ENCODE data around the gene NCKAP1.

NCKAP1 gene

GRCh38 chr2:182946958-182947369 is 91.3 kb downstream of the NCKAP1 start:
- no peak for DNase-seq

GRCh38 chr2:182943339-182943738 is 94.9 kb downstream of the NCKAP1 start:
- no peak for DNase-seq

- DNase-seq = no peak
Measured at GRCh38 chr2:182942756-182943155, 95.5 kb downstream of the NCKAP1 start.

- DNase-seq = peak; percentile 16
Measured at GRCh38 chr2:182941919-182942318, 96.3 kb downstream of the NCKAP1 start.

- DNase-seq = peak; percentile 48
Measured at GRCh38 chr2:182941121-182941722, 97.0 kb downstream of the NCKAP1 start.

GRCh38 chr2:182937870-182938269 is 100.4 kb downstream of the NCKAP1 start:
- no peak for DNase-seq

DNA sequence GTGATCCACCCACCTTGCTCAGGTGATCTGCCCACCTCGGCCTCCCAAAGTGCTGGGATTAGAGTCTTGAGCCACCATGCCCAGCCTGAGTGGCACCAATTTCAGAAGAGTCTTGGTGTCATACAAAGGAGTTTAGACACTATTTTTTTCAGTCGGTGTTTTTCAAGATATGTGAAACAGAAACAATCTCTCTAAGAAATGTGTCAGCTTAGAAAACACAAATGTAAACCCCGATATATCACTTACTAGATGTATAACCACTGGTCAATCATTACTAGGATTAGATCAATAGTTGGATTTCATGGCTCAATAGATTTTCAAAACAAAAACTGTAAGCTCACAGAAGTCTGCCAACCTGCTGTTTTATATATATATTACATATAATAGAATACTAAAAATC is 104.6 kb downstream of the NCKAP1 start:
- no peak for DNase-seq

DNA sequence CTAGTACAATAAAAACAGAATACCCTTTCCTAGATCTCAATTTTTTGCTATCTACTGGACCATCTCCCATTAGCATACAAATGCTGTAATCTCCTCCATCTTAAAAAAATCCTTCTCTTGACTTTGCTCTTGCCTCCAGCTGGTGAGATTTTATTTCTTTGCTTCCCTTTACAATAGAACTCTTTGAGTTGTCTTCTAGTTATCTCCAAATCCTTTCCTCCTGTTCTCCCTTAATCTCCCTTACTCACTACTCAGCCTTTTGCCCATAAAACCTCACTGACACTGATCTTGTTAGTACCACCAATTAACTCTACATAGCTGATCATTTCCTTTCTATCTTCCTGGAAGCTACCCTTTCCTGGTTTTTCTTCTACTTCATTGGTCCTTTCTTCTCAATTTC is 108.3 kb downstream of the NCKAP1 start:
- no peak for DNase-seq

DNA sequence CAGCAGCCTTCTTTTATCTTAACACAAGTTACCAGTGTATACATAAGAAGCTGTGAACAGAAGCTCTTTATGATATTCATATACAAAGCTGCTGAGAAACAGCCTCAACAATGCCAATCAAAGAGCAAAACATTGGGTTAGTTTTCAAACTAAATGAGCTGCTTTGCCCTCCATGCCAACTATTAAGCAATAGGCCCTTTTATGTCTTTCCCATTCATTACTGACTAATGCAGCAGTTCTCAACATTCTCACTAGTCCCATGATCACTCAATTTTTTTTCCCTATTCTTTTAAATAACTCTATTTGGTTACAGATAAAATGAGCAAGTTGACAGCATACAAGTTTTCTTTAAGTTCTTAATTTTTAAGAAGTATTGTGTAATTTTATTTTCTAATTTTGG is 114.0 kb downstream of the NCKAP1 start:
- DNase-seq = no peak

GRCh38 chr2:182921234-182921633 is 117.0 kb downstream of the NCKAP1 start:
- DNase-seq = no peak

- no peak for DNase-seq
Measured at GRCh38 chr2:182920631-182921056, 117.6 kb downstream of the NCKAP1 start.

DNA sequence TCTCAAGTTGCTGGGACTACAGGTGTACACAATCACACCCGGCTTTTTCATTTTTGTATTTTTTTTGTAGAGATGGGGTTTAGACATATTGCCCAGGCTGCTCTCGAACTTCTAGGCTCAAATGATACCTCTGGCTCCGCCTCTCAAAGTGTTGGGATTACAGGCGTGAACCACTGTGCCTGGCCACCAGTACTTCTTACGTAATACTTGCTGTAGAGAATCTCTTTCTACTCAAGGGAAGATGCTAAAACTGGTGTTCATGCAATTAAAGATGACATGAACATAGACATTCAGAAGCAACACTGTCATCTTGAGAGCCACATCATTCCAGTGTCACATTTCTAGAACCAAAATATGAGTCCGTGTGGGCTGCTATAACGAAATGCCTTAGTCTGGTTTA is 118.2 kb downstream of the NCKAP1 start:
- DNase-seq = no peak

DNA sequence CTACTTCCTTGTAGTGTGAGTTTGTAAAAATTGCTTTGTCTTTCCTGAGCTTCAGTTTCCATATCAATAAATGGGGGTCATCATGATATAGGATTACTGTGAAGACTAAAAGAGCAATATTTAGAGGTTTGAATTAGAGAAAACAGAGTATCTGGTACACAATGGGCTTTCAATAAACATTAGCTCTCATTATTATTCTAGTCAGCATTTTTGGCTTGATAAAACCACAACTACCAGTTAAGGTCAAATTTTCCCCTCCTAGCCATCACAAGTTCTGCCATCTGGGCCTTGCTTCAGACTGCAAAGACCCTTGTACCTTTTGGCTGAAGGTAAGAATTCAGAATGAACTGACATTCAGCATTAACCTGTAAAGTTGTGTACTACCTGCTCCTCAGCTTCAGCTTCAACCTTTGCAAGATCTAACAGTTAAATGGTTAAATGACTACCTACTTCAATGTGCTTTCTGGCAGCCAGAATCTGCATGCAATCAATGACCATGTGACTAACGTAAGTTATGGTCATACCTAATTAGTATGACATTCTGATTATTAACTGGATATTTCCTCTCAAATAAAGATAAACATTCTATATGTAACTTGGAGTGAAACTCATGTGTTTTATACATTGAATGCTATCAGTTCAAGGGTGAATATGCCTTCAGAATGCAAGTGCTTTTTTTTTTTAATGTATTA is 119.2 kb downstream of the NCKAP1 start:
- DNase-seq = no peak

DNA sequence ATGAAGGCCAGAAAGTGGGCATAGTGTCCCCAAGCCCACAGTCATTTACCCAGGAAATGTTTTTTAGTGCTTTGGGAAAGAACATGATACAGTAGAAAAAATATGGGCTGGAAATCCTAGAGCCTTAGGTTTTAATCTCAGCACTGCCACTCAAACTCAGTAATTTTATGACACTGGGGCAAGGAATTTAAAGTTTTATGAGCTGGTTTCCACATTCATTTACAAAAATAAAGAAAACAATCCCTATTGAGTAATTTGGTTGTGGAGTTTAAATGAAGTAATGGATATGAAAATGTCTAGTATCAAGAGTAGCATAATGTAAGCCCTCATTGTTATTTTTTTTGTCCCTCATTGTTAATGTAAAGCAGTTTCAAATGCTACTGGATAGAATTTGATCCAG is 120.3 kb downstream of the NCKAP1 start:
- DNase-seq = no peak

- no peak for DNase-seq
Measured at GRCh38 chr2:182916417-182916816, 121.8 kb downstream of the NCKAP1 start.

DNA sequence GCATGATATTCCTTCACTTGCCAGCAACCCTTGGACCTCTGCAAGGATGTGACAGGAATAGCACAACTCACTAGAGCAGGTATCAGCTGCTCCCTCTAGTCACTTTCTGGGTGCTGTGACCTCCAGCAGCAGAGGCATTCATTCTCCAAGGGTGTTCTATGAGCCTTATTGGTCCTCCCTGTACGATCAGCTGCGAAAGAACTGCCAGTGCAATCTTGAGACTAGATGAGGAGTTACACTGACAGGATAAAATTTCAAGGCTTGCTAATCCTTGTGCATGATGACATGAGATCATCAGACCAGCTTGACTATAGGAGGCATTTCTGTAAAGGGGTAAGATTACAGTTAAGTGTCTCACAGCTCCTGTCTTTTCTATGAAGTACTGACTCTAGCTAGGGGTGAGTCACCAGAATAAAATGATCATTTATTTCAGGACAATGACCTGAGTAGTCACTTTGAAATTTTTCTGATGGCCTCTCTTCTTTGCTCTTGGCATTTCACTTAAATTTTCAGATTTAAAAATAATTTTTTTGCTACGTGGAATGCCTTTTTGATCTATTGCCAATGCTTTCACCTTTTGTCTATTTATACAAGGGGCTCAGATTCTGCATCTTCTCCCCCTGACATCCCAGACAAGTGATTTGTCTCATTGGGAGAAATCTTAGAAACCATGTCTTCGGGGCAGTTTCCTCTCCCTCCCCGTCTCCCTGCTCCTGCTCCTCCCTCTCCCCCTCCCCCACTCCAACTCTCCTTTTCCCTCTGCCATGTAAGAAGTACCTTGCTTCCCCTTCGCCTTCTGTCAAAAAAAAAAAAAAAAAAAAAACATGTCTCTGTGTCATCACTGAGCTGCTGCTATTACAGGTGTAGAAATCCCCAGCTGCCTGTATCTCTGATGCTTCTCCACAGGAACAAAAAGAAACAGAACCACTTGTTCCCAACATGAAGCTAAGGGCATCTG is 122.6 kb downstream of the NCKAP1 start:
- peak; percentile 10 for DNase-seq

DNA sequence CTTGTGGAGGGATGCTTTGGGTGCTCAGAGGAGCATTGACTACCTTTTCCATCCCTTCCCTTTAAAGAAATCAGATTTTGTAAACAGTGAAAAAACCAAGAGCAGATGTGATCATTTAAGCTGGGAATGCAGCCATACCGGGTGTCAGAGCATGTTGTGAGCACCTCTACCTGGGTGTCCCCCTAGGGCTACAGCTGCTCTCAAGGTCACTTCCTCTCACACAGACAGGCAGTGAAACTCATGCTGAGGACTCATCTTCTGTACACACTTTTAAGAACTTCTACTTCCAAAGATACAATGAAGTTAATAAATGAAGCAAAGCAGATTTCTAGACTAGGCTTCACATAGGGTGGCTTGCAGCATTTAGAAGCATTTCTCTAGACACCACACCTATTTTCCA is 123.4 kb downstream of the NCKAP1 start:
- DNase-seq = no peak

GRCh38 chr2:182913064-182913463 is 125.2 kb downstream of the NCKAP1 start:
- DNase-seq = no peak

DNA sequence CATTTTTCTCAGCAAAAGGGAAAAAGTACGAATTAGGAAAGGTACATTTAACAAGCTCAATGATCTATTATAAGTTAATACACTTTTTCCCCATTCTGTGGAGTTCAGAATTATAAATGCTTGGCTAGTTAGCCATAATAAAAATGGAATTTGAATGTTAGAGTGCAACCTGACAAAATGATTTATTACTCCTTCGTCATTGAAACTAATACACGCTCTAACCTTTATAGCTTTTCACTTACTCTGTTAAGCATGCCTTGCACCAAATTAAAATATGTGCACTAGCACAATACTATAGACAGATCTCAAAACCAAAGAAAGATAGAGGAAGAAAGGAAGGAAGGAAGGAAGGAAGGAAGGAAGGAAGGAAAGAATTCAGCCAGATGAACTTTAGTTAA is 125.7 kb downstream of the NCKAP1 start:
- no peak for DNase-seq

DNA sequence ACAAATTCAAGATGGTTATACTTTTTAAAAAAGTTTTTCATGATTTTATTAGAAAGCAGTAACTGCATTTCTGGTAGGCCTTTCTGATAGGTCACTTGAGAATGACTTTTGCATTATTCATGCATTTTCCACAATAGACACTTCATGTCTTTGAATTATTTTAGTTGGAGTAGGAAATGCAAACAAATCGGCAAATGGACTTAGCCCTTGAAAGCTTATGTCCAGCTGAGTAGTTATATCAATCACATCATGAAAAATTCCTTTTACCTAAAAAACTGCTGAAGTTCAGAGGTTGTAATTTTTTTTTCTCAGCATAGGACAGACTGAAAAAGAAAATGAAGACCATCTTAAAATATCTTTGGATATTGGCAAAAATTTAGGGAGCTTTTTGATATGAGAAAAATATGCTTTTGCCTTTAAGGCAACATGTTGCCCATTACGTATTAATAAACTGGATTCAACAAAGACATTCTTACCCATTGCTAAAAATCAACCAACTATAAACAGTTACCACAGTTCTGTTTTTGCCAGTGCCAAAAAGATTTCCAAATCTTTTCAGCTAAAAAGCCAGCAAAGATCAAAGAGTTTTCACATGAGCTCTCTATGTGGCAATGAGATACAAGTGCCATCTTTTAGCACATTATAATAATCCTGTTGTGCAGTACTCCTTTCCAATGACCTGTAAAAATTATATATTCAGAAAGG is 126.3 kb downstream of the NCKAP1 start:
- no peak for DNase-seq

DNA sequence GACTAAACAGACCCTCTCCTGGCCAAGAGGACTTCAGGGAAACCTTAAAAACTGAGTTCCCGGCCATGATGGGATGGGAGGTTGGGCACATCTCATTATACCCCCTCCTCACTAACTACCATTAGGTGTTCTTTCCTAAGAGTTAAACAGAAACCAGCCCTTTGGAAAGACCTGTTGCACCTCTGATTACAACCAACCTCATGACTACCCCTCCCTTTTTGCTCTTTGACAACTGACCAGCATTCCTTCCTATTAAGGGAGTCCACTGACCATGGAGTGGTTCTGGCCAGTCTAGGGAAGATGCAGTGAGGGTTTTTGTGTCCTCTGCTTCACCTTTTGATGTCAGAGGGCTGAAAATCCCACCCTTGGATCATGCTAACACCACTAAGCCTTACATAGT is 127.3 kb downstream of the NCKAP1 start:
- DNase-seq = no peak

GRCh38 chr2:182907081-182907830 is 131.0 kb downstream of the NCKAP1 start:
- DNase-seq = peak; percentile 16
